ENCODE data around the gene CNN1. TPM values are rescaled to one million over a fixed set of nuclear protein-coding genes. Genes with fewer than 3 reads are reported as not detected.

Gene CNN1
- total and polyA plus RNA-seq, 9 of the 15 experiments (the other 6 are each of a cell fraction or from before 2014, with no cell fraction given), result 0.23 to 10.6 (median 5.2) TPM

DNA sequence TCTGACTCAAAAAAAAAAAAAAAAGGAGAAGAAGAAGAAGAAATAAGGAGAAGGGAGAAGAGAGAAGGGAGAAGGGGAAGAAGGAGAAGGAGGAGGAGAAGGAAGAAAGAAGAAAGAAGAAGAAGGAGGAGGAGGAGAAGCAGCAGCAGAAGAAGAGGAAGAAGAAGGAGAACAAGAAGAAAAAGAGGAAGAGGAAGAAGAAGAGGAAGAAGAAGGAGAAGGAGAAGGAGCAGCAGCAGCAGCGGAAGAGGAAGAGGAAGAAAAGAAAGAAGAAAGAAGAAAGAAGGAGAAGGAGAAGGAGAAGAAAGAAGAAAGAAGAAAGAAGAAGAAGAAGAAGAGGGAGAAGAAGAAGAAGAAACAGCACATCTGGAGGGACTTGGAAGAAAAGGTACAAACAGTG is 4.1 kb upstream of the CNN1 start (continued):
- TF ChIP-seq, protein P1, sequence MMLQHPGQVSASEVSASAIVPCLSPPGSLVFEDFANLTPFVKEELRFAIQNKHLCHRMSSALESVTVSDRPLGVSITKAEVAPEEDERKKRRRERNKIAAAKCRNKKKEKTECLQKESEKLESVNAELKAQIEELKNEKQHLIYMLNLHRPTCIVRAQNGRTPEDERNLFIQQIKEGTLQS (IDR thresholded peaks at IDR 0.05), result no peak
- TF ChIP-seq, protein P1 (CRISPR knock-in tag; conservative IDR thresholded peaks at IDR 0.05), result no peak
- TF ChIP-seq DIDO1 (tag; IDR thresholded peaks at IDR 0.05; ENCODE audit: low read depth), result no peak
- TF ChIP-seq, protein P2, sequence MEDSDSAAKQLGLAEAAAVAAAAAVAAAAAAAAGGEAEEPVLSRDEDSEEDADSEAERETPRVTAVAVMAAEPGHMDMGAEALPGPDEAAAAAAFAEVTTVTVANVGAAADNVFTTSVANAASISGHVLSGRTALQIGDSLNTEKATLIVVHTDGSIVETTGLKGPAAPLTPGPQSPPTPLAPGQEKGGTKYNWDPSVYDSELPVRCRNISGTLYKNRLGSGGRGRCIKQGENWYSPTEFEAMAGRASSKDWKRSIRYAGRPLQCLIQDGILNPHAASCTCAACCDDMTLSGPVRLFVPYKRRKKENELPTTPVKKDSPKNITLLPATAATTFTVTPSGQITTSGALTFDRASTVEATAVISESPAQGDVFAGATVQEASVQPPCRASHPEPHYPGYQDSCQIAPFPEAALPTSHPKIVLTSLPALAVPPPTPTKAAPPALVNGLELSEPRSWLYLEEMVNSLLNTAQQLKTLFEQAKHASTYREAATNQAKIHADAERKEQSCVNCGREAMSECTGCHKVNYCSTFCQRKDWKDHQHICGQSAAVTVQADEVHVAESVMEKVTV (CRISPR knock-in tag; IDR thresholded peaks at IDR 0.05), result no peak
- no peak for TF ChIP-seq ZNF780A (CRISPR knock-in tag; IDR thresholded peaks at IDR 0.05)
- no peak for TF ChIP-seq NCOR1 (IDR thresholded peaks at IDR 0.05)
- TF ChIP-seq ZNF436 (CRISPR knock-in tag; IDR thresholded peaks at IDR 0.05), result no peak
- TF ChIP-seq, protein P3, sequence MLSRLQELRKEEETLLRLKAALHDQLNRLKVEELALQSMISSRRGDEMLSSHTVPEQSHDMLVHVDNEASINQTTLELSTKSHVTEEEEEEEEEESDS (CRISPR knock-in tag; IDR thresholded peaks at IDR 0.05), result no peak
- TF ChIP-seq, protein P4, sequence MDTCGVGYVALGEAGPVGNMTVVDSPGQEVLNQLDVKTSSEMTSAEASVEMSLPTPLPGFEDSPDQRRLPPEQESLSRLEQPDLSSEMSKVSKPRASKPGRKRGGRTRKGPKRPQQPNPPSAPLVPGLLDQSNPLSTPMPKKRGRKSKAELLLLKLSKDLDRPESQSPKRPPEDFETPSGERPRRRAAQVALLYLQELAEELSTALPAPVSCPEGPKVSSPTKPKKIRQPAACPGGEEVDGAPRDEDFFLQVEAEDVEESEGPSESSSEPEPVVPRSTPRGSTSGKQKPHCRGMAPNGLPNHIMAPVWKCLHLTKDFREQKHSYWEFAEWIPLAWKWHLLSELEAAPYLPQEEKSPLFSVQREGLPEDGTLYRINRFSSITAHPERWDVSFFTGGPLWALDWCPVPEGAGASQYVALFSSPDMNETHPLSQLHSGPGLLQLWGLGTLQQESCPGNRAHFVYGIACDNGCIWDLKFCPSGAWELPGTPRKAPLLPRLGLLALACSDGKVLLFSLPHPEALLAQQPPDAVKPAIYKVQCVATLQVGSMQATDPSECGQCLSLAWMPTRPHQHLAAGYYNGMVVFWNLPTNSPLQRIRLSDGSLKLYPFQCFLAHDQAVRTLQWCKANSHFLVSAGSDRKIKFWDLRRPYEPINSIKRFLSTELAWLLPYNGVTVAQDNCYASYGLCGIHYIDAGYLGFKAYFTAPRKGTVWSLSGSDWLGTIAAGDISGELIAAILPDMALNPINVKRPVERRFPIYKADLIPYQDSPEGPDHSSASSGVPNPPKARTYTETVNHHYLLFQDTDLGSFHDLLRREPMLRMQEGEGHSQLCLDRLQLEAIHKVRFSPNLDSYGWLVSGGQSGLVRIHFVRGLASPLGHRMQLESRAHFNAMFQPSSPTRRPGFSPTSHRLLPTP (IDR thresholded peaks at IDR 0.05; ENCODE audit: borderline replicate concordance, extremely low read depth, insufficient read length), result no peak
- TF ChIP-seq NONO (IDR thresholded peaks at IDR 0.05; ENCODE audit: low read depth in 2 of 2, low read length in 1 of 2), result no peak
- TF ChIP-seq POLR3A (IDR thresholded peaks at IDR 0.05; ENCODE audit: borderline replicate concordance, extremely low read depth, insufficient read depth, insufficient read length), result no peak
- no peak for TF ChIP-seq HCFC1 (IDR thresholded peaks at IDR 0.05; ENCODE audit: low read depth, low read length)
- TF ChIP-seq THRAP3 (IDR thresholded peaks at IDR 0.05; ENCODE audit: borderline replicate concordance), result 0 out of 2 replicates have a peak, but pooled peaks have one; percentile 58
- TF ChIP-seq ASH1L (IDR thresholded peaks at IDR 0.05; ENCODE audit: borderline replicate concordance, low read depth, partially characterized antibody), result no peak
- TF ChIP-seq, protein P5, sequence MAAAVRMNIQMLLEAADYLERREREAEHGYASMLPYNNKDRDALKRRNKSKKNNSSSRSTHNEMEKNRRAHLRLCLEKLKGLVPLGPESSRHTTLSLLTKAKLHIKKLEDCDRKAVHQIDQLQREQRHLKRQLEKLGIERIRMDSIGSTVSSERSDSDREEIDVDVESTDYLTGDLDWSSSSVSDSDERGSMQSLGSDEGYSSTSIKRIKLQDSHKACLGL (CRISPR knock-in tag; IDR thresholded peaks at IDR 0.05; ENCODE audit: borderline replicate concordance, poor library complexity, severe bottlenecking), result no peak
- TF ChIP-seq ZNF766 (CRISPR knock-in tag; conservative IDR thresholded peaks at IDR 0.05), result no peak
- TF ChIP-seq ZNF224 (CRISPR knock-in tag; IDR thresholded peaks at IDR 0.05), result no peak
- TF ChIP-seq KDM1A (IDR thresholded peaks at IDR 0.05), result peak in 1 of 2 experiments; percentile 41; a peak in 1 of 4 replicates
- peak; percentile 62 for TF ChIP-seq MTA2 (IDR thresholded peaks at IDR 0.05; ENCODE audit: low read depth)
- no peak for TF ChIP-seq TAF7 (tag; IDR thresholded peaks at IDR 0.05)
- TF ChIP-seq MCM7 (IDR thresholded peaks at IDR 0.05), result no peak
- no peak for TF ChIP-seq TRIM24 (IDR thresholded peaks at IDR 0.05)
- TF ChIP-seq, protein P6, sequence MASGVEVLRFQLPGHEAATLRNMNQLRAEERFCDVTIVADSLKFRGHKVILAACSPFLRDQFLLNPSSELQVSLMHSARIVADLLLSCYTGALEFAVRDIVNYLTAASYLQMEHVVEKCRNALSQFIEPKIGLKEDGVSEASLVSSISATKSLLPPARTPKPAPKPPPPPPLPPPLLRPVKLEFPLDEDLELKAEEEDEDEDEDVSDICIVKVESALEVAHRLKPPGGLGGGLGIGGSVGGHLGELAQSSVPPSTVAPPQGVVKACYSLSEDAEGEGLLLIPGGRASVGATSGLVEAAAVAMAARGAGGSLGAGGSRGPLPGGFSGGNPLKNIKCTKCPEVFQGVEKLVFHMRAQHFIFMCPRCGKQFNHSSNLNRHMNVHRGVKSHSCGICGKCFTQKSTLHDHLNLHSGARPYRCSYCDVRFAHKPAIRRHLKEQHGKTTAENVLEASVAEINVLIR (CRISPR knock-in tag; IDR thresholded peaks at IDR 0.05), result no peak
